Keratinocyte (primary cell): ENCODE results near the gene CPEB4.

ENCODE experiments used
- CTCF ChIP-seq, 3 experiments: IDR thresholded peaks in 1 of 3; conservative IDR thresholded peaks in 1 of 3; optimal IDR thresholded peaks in 1 of 3; 2 replicates in 2 of 3; 3 replicates in 1 of 3; pipeline versions ENCODE3 to v1.5.1; 2011; ENCODE audit warnings: low read length in 3 of 3, mild to moderate bottlenecking in 3 of 3, moderate library complexity in 2 of 3, control low read depth in 1 of 3, inconsistent platforms in 1 of 3; ENCODE audit not compliant: insufficient read depth in 2 of 3; ENCODE audit errors: extremely low read depth in 1 of 3
- EZH2 ChIP-seq: IDR thresholded peaks from one replicate; pipeline ENCODE4 v1.6.1; 2012; ENCODE audit warnings: inconsistent platforms, mild to moderate bottlenecking, low read length, moderate library complexity

DNA sequence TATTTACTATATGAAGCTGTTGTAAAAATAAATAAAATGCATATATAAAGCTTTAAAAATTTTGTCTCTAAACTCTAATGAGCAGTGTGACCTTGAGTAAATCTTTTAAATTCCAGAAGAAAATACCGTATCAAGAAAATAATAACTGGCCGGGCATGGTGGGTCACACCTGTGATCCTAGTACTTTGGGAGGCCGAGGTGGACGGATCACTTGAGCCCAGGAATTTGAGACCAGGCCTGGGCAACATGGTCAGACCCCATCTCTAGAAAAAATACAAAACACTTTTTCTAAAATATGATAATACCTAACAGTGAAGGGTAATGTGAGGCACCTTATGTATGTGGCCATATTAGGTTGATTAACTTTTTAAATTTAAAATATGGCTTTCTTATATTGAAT lies 8.5 kb downstream of the CPEB4 start:
- TF ChIP-seq CTCF (optimal IDR thresholded peaks at IDR 0.05 in 1 of 3, IDR thresholded peaks at IDR 0.05 in 1 of 3, conservative IDR thresholded peaks at IDR 0.05 in 1 of 3; ENCODE audit: extremely low read depth in 1 of 3, insufficient read depth in 2 of 3, low read length in 3 of 3) (no peak), EZH2 (no peak)
